Epithelial cell of proximal tubule (primary cell): ENCODE data around the gene COX5A. TPM values are rescaled to one million over a fixed set of nuclear protein-coding genes. Genes with fewer than 3 reads are reported as not detected.
"Not testable (repeated sequence)": the region's sequence is repeated elsewhere in the genome, so short reads cannot be mapped to it uniquely, and the experiment has no call there.

Source experiments
- DNase-seq: peaks from one replicate; pipeline ENCODE4 v3.0.0-alpha.2; 2011; ENCODE audit warnings: low read depth
- H3K4me3 ChIP-seq: 2 replicates; pipeline ENCODE4 v1.5.1; 2011; ENCODE audit warnings: low read depth, mild to moderate bottlenecking, low read length
- CTCF ChIP-seq: conservative IDR thresholded peaks from 2 replicates; pipeline ENCODE4 v1.5.1; 2012; ENCODE audit warnings: low read depth, mild to moderate bottlenecking, low read length
- total RNA-seq: library from RNA; depleted of rRNA; stranded (reverse); fragments of >200 nt; gene quantifications from 2 replicates; pipeline ENCODE4 v1.2.3, GENCODE V29; 2015

Gene COX5A
- total RNA-seq, 1 donor from 2014 or later: 123 TPM

GRCh38 chr15:74935193-74935592 lies 2.7 kb downstream of the COX5A start:
- not testable (repeated sequence) for DNase-seq, H3K4me3 ChIP-seq
- TF ChIP-seq CTCF: peak; percentile 13

- TF ChIP-seq CTCF: no peak
- no peak overlapping the region for H3K4me3 ChIP-seq
- DNase-seq: no peak
These were observed 4.3 kb downstream of the COX5A start for GRCh38 chr15:74933573-74933972.

- TF ChIP-seq CTCF: no peak
- no peak for DNase-seq
- H3K4me3 ChIP-seq: no peak overlapping the region
These were observed 9.1 kb downstream of the COX5A start for GRCh38 chr15:74928771-74929198.

GRCh38 chr15:74924525-74924924 lies 13.3 kb downstream of the COX5A start:
- TF ChIP-seq CTCF: no peak
- H3K4me3 ChIP-seq: no peak overlapping the region
- DNase-seq: no peak

DNA sequence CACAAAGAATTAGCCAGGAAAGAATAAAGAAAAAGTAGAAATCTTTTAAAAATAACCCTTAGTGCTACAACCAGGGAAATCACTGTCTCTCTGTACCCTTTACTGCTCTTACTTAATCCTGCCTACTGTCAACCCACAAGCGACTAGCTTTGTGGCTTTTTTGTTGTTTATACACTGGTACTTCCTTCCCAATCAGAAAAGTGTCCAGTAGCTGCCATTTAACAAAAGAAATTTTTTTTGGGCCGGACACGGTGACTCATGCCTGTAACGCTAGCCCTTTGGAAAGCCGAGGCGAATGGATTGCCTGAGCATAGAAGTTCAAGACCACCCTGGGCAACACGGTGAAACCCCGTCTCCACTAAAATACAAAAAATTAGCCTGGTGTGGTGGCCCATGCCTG lies 17.4 kb downstream of the COX5A start:
- TF ChIP-seq CTCF: no peak
- H3K4me3 ChIP-seq: no peak overlapping the region
- DNase-seq: no peak

GRCh38 chr15:74917676-74918075 lies 20.2 kb downstream of the COX5A start:
- no peak for TF ChIP-seq CTCF
- no peak overlapping the region for H3K4me3 ChIP-seq

GRCh38 chr15:74913799-74914198 lies 24.1 kb downstream of the COX5A start:
- not testable (repeated sequence) for DNase-seq, H3K4me3 ChIP-seq

More at GRCh38 chr15:74917676-74918075, 20.2 kb downstream of the COX5A start:
- no peak for DNase-seq
